C4-2B (cell line): Measurements from ENCODE around the gene ACOXL.
A peak's percentile ranks its signal among the peaks of the same experiment; 100 is the strongest.
"Not testable (repeated sequence)": the region's sequence is repeated elsewhere in the genome, so short reads cannot be mapped to it uniquely, and the experiment has no call there.

ENCODE experiments used
- H3K27ac ChIP-seq: fragments of 450-650 bp; 2 replicates; pipeline ENCODE4 v1.5.1; 2017
- ZFX ChIP-seq: fragments of 450-650 bp; IDR thresholded peaks from 2 replicates; pipeline ENCODE4 v1.6.1; 2017
- TF ChIP-seq, protein P1 (sequence below): fragments of 450-650 bp; conservative IDR thresholded peaks from 2 replicates; pipeline ENCODE4 v1.5.1; 2017; ENCODE audit warnings: mild to moderate bottlenecking

Gene ACOXL

DNA sequence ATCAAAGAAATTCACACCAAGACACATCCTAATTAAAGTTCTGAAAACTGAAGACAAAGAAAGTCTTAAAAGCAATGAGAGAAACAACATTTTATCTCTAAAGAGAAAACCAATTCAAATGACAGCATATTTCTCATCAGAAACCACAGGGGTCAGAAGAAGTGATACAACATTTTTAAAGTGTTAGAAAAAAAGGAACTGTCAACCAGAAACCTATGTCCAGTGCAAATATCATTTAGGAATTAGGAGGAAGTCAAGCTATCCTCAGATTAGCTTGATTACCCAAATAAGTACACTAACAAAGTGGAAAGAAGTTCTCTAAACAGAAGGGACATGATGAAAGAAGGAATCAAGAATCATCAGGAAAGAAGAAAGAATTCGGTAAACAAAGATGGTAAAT lies 328.8 kb downstream of the ACOXL start:
- no peak overlapping the region for H3K27ac ChIP-seq
- no peak for TF ChIP-seq ZFX
- TF ChIP-seq, protein P1, sequence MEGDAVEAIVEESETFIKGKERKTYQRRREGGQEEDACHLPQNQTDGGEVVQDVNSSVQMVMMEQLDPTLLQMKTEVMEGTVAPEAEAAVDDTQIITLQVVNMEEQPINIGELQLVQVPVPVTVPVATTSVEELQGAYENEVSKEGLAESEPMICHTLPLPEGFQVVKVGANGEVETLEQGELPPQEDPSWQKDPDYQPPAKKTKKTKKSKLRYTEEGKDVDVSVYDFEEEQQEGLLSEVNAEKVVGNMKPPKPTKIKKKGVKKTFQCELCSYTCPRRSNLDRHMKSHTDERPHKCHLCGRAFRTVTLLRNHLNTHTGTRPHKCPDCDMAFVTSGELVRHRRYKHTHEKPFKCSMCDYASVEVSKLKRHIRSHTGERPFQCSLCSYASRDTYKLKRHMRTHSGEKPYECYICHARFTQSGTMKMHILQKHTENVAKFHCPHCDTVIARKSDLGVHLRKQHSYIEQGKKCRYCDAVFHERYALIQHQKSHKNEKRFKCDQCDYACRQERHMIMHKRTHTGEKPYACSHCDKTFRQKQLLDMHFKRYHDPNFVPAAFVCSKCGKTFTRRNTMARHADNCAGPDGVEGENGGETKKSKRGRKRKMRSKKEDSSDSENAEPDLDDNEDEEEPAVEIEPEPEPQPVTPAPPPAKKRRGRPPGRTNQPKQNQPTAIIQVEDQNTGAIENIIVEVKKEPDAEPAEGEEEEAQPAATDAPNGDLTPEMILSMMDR: no peak

DNA sequence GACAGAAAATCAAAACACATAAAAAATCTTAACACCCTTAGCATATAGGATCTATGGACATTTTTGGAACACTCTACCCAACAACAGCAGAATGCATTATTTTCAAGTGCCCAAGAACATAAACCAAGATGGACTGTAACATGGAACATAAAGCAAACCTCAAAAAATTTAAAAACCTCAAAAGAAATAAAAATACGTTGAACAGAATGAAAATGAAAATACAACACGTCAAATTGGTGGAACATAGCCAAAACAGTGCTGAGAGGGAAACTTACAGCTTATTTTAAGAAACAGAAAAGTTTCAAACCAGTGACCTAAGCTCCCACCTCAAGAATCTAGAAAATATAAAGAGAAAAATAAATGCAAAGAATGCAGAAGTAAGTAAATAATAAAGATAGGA lies 330.0 kb downstream of the ACOXL start:
- no peak overlapping the region for H3K27ac ChIP-seq
- no peak for TF ChIP-seq ZFX
- TF ChIP-seq, protein P1: no peak

DNA sequence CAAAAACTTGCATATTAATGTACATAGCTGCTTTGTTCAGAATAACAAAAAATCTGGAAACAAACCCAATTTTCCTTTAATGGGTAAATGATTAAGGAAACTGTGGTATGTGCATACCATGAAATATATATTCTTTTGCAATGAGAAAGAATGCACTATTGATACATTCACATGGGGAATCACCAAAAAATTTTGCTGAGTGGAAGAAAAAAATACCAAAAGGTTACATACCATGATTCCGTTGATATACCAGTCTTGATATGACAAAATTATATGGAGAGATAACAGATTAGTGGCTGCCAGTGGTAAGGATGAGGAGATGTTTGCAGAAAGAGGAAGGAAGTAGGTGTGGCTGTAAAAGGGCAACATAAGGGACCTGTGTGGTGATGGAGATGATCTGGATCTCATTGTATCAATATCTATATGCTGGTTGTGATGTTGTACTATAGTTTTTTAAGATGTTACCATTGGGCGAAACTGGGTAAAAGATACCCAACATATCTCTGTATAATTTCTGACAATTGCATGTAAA lies 333.8 kb downstream of the ACOXL start:
- TF ChIP-seq, protein P1: no peak
- TF ChIP-seq ZFX: no peak
- no peak overlapping the region for H3K27ac ChIP-seq

DNA sequence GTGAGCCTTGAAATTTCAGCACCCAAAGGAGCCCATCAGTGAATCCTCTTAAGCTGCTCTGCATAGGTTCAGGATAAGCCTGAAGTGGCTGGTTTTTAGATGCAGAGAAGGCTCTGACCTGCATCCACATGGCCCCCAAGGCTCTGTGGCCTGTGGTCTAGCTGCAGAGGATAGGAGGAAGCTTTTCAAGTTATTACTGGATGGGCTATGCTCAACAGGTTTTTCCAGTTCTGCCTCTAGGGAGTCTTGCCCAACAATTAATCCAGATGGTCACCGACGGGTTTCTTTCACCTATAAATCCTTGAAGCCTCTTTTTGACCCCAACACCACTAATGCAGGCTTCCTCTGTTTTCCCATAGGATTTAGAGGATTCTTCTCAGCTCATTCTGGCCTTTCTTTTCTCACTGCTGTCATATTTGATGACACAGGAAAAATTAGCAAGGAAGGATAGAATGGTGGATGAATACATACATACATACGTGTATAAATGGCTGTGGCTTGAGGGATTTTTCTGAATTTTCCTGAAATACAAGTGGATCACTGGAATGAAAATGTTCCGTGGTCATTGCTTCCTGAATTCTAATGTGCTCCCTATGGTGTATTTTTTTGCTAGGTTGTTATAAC lies 336.2 kb downstream of the ACOXL start:
- H3K27ac ChIP-seq: peak overlapping the region; percentile 25
- no peak for TF ChIP-seq ZFX
- TF ChIP-seq, protein P1: no peak

DNA sequence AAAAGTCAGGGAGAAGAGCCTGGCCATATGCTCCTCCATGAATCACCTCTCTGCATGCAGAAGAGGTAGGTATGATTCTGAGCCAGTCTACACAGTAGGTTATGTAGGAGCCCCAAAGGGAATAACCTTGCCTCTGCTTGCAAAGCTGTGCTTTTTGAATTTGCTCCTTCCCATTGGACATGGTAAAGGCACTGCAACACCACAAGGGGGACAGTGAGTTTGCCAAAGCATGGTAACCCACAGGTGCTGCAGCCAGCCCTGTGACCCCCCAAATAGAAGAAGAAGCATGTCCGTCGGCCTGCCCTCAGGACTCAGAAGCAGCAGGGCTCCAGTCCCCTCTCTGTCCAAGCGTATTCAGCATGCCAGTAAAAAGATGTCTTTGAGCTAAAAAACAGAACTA lies 337.3 kb downstream of the ACOXL start:
- H3K27ac ChIP-seq: no peak overlapping the region
- TF ChIP-seq, protein P1: no peak; the same call in 1 of the 2 replicates
- TF ChIP-seq ZFX: no peak

DNA sequence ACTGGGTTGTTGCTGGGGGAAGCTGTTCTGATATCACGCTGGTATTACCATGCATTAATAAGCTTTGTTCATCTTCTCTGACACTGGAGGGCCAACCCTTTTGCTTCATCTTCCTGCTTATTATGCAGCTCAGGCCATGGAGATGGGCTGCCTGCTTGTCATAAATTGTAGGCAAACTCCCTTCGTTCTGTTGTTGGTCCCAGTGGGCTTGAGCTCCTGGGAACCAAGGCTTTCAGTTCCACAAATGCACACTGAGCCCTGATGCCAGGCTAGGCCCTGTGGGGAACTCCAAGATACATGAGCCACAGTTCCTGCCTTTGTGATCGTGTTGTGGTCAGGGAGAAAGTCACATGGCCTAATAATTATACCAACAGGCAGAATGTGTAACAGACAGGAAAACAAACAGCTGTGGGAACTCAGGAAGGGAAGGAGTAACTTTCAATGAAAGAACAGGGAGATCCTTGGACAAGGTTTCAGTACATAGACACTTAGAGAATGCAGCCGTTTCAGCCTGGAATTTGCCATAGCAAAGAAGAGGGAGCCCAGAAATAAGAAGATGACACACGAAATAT lies 339.3 kb downstream of the ACOXL start:
- TF ChIP-seq, protein P1: no peak
- no peak for TF ChIP-seq ZFX
- H3K27ac ChIP-seq: no peak overlapping the region

DNA sequence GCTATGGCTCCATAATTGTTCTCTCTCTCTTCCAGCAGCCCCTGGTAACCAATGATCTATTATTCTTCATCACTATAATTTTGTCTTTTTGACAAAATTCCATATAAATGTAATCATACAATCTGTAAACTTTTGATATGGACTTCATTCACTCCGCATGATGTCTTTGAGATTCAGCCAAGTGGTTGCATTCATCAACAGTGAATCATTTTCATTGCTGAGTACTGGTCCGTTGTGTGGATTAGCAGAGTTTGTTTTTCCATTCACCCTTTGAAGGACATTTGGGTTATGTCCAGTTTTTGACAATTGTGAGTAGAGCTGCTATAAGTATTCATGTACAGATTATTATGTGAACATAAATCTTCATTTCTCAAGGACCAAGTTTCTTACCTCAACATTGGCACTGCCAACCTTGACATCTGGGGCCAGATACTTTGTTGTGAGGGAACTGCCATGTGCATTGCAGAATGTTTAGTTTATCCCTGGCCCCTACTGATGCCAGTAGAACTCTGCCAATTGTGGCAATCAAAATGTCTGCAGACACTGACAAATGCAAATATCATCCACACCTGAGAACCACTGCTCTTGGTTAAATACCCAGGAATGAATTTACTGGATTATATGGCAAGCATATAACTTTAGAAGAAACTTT lies 340.0 kb downstream of the ACOXL start:
- H3K27ac ChIP-seq: no peak overlapping the region
- TF ChIP-seq, protein P1: no peak
- no peak for TF ChIP-seq ZFX

DNA sequence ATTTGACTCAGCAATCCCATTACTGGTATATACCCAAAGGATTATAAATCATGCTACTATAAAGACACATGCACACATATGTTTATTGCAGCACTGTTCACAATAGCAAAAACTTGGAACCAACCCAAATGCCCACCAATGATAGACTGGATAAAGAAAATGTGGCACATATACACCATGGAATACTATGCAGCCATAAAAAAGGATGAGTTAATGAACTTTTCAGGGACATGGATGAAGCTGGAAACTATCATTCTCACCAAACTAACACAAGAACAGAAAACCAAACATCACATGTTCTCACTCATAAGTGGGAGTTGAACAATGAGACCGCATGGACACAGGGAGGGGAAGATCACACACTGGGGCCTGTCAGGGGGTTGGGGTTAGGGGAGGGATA lies 350.3 kb downstream of the ACOXL start:
- not testable (repeated sequence) for H3K27ac ChIP-seq
